Amniotic epithelial cell (primary cell): Measurements from ENCODE around the gene TNXB.
A peak's percentile ranks its signal among the peaks of the same experiment; 100 is the strongest.

Source experiments
- DNase-seq: peaks from one replicate; pipeline ENCODE4 v3.0.0-alpha.2; 2010; ENCODE audit warnings: low read depth

The TNXB gene

GRCh38 chr6:32139590-32139989, 30.5 kb upstream of the TNXB start:
- DNase-seq = no peak

GRCh38 chr6:32137454-32137853, 28.3 kb upstream of the TNXB start:
- no peak for DNase-seq

DNA sequence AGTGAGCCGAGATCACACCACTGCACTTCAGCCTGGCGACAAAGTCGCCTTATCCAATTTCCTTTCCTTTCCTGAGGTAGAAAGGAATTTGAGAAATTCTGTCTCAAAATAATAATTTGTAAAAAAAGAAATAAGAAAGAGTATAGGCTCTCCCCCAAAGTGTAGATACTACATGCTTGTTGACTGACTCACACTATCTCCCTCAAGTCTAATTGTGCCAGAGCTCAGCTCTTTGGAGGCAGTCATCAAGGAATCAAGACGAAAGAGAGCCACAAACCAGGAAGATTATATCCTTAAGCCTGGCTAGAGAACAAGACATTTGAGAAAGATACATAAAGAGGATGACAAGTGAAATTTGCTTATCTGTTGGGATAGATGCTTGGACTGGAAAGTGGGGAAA, 24.6 kb upstream of the TNXB start:
- DNase-seq = peak; percentile 48

DNA sequence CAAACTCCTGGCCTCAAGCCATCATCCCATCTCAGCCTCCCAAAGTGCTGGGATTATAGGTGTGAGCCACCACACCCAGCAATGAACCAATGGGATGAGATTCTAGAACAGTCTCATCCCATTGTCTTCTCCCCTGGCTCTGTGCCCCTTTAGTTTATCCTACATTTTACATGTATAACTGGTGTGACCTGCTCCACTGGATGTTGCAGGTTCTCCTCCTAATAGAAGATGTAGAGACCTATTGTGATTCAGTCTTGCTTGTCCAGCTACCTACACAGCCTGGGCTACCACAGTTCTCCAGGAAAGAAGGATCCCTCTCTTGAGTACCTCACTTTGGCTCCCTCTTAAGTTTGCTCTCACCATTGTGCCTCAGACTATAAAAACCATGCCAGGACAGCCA, 23.0 kb upstream of the TNXB start:
- no peak for DNase-seq

- DNase-seq = no peak
These were observed 22.4 kb upstream of the TNXB start for GRCh38 chr6:32131439-32131948.

- DNase-seq = no peak
These were observed 20.4 kb upstream of the TNXB start for GRCh38 chr6:32129297-32130088.

- no peak for DNase-seq
These were observed 19.7 kb upstream of the TNXB start for GRCh38 chr6:32128751-32129296.

DNA sequence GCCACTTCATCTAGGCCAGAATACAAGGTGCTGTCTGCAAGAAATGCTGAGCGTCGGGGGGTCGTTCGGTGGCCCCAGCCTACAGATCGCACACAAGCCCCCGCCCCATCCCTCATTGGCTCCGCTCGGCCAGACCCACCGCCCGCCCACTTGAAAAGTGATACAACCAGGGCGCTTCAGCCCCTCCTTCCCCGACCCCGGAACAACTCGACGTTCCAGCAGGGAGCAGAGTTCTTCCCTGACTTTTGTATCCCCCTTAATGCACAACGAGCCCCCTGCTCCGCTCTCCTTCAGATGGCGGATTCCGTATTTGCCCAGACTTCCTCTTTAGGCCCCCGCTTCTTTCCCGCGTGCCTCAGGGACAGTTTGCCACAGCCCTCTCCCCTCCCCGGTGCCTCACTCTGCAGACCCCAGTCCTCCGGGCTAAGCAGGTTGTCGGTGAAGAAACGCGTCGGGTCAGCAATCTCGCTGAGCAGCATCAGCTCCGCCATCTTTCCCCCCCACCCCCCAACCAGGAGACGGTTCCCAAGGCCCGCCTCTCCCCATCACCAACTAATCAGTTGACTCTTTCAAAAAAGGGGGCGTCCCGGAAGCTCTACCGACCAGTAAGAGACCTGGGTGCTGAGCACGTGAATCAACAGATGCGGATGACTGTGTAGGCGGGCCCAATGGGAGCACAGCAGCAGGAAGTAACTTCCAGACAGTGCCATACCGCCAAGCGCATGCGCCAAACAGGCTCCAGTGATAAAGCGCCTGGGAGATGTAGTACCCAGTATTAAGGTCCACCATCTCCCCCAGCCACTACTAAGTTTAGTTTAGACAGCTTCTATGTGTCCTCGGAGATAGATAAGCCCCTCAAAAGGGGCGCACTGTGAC, 18.8 kb upstream of the TNXB start, which contains the start of gene ATF6B:
ATF6B (minus strand) TSS at position 530 of the 876 bp plus-strand sequence; CDS start at position 491, 39 bp downstream.
- peak; percentile 100 for DNase-seq

- no peak for DNase-seq
These were observed 18.2 kb upstream of the TNXB start for GRCh38 chr6:32127409-32127716.

GRCh38 chr6:32126880-32127279, 17.7 kb upstream of the TNXB start:
- DNase-seq = no peak

- DNase-seq = no peak
These were observed 14.5 kb upstream of the TNXB start for GRCh38 chr6:32123681-32124080.

GRCh38 chr6:32120573-32121059, 11.5 kb upstream of the TNXB start:
- no peak for DNase-seq

GRCh38 chr6:32118782-32119628, 9.9 kb upstream of the TNXB start:
- DNase-seq = peak; percentile 80

DNA sequence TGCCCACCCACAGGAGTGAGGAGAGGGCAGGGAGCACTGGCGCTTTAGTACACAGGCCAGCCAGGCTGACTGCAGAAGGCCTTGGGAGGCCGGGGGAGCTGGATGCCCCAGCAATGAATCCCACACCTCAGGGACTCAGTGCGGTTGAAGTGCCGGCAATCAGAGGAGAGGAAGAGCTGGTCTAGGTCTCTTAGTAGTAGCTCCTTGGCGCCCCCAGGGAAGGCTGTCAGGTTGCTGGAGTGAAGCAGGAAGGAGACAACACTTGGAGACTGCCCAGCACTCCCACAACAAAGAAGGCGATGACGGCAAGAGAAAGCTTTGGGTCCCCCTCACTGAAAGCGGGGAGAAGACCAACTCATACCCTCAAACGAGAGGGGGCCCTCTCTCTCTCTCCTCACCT, 8.3 kb upstream of the TNXB start:
- DNase-seq = peak; percentile 34

GRCh38 chr6:32116674-32117073, 7.5 kb upstream of the TNXB start:
- DNase-seq = no peak

GRCh38 chr6:32115623-32116022, 6.5 kb upstream of the TNXB start:
- no peak for DNase-seq

DNA sequence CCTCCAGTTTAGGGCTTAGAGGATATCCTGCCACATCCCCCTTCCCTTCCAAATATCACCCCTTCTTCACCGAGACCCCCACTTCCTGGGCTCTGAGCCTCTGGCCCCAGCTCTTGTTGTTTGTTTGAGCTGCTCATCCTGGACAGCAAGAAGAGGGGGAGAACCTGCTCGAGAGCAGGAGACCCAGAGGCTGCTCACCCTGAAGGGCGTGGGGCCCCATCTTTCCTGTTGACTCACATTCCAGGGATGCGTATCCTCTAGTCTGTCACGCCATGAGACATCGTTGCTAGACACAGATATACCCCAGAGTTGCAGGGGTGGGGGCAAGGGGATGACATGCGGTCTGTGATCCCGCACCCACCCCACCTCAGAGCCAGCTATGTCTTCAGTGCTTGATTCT, 5.7 kb upstream of the TNXB start:
- DNase-seq = peak; percentile 78

GRCh38 chr6:32113386-32114352, 4.5 kb upstream of the TNXB start:
- peak; percentile 95 for DNase-seq

GRCh38 chr6:32112431-32112980, 3.4 kb upstream of the TNXB start:
- no peak for DNase-seq

- DNase-seq = no peak
These were observed 2.4 kb upstream of the TNXB start for GRCh38 chr6:32111424-32112066.
